PC-9 (cell line): ENCODE data around the gene APBA1. TPM values are rescaled to one million over a fixed set of nuclear protein-coding genes. Genes with fewer than 3 reads are reported as not detected.

ENCODE experiments used
- BruUV-seq: library from RNA; stranded (reverse); fragments of 400-500 nt; replicated peaks from 2 replicates; lab custom pipeline; 2021; lab: Mats Ljungman, UMichigan
- CTCF ChIA-PET: fragments of 300-600 bp; sonication (Branson Sonifier 250); formaldehyde crosslinking; loops from one replicate; lab custom pipeline; 2022; ENCODE audit warnings: antibody characterized with exemption; lab: Charles Lee
- POLR2A ChIA-PET: fragments of 300-600 bp; sonication (Branson Sonifier 250); formaldehyde crosslinking; loops from one replicate; lab custom pipeline; 2022; ENCODE audit warnings: antibody characterized with exemption; ENCODE audit not compliant: unreplicated experiment; lab: Charles Lee
- DNase-seq, 2 experiments: peaks; one replicate each; pipeline versions ENCODE4 v3.0.0 to v3.0.0-alpha.2; 2015 to 2022; ENCODE audit warnings: mixed read lengths in 1 of 2
- H2AFZ ChIP-seq: fragments of 200-600 bp; sonication (generic); 2 replicates; pipeline ENCODE4 v1.8.1; 2017; ENCODE audit warnings: antibody characterized with exemption
- H3F3A ChIP-seq: fragments of 200-600 bp; sonication (generic); 2 replicates; pipeline ENCODE4 v1.8.1; 2017; ENCODE audit warnings: antibody characterized with exemption, mild to moderate bottlenecking, low read depth; ENCODE audit not compliant: insufficient read depth
- H3K27ac ChIP-seq: fragments of 200-600 bp; sonication (generic); 2 replicates; pipeline ENCODE4 v1.6.1; 2016; ENCODE audit warnings: mixed run types
- H3K27me3 ChIP-seq: fragments of 200-600 bp; sonication (generic); 2 replicates; pipeline ENCODE4 v1.6.1; 2016; ENCODE audit warnings: low read depth, mixed run types; ENCODE audit not compliant: insufficient read depth
- H3K36me3 ChIP-seq: fragments of 200-600 bp; sonication (generic); 2 replicates; pipeline ENCODE4 v1.6.1; 2016; ENCODE audit warnings: low read depth, mixed run types
- H3K4me1 ChIP-seq: fragments of 200-600 bp; sonication (generic); replicated peaks from 2 replicates; pipeline ENCODE4 v1.6.1; 2016; ENCODE audit warnings: mixed run types; ENCODE audit not compliant: insufficient read depth
- H3K4me2 ChIP-seq: fragments of 200-600 bp; sonication (generic); 2 replicates; pipeline ENCODE4 v1.6.1; 2017; ENCODE audit warnings: mixed run types
- H3K4me3 ChIP-seq: fragments of 200-600 bp; sonication (generic); 2 replicates; pipeline ENCODE4 v1.6.1; 2016; ENCODE audit warnings: mixed run types
- H3K79me2 ChIP-seq: fragments of 200-600 bp; sonication (generic); 2 replicates; pipeline ENCODE4 v1.6.1; 2017; ENCODE audit warnings: low read depth, mixed run types
- H3K9me2 ChIP-seq: fragments of 200-600 bp; sonication (generic); 2 replicates; pipeline ENCODE4 v1.8.1; 2017; ENCODE audit warnings: mild to moderate bottlenecking; ENCODE audit not compliant: insufficient read depth
- H3K9me3 ChIP-seq: fragments of 200-600 bp; sonication (generic); 2 replicates; pipeline ENCODE4 v1.8.1; 2016; ENCODE audit warnings: low read depth; ENCODE audit not compliant: insufficient read depth
- H4K20me1 ChIP-seq: fragments of 200-600 bp; sonication (generic); 2 replicates; pipeline ENCODE4 v1.8.1; 2017; ENCODE audit not compliant: insufficient read depth
- EZH2 ChIP-seq: fragments of 200-600 bp; sonication (generic); IDR thresholded peaks from 2 replicates; pipeline ENCODE4 v1.8.0; 2017; ENCODE audit warnings: antibody characterized with exemption, low read depth
- intact Hi-C: fragments of 100-400 bp; cut with micrococcal nuclease; formaldehyde crosslinking; loops from one replicate; pipeline ENCODE4 v1.10.0; 2022; ENCODE audit not compliant: unreplicated experiment
- total RNA-seq: library from RNA; stranded (reverse); gene quantifications from 2 replicates; pipeline ENCODE4 v1.2.3, GENCODE V29; 2021
- TF ChIP-seq, protein P1 (sequence below): fragments of 200-600 bp; sonication (generic); conservative IDR thresholded peaks from 2 replicates; pipeline ENCODE4 v1.6.1; 2017; ENCODE audit warnings: mixed run types, antibody characterized with exemption, mild to moderate bottlenecking, moderate library complexity

The APBA1 gene
- total RNA-seq, 1 experiment from 2014 or later, result 0.44 TPM

DNA sequence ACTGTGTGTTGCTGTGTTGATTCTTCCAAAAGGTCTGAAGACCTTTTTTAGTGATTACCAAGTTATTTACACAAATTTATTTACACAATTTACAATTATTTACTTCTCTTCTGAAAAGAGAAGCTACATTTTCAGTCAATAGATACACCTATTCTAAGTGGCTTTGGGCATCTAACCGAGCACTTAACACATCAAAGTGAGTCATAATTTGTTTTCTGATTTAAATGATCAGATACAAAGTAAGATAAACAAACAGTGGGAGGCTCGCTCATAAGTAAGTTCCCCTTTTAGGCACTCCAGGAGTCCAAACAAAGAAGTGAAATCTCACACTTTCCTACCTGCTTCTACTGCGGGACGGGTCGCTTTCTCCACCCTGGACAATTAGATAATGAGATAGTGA lies 90.2 kb downstream of the APBA1 start:
- Histone ChIP-seq H4K20me1 (no peaks in the 10 kb centered on the region), H2AFZ (no peak overlapping the region), H3K4me1 (no peaks in the 10 kb centered on the region), H3K27ac (no peak overlapping the region), H3K4me2 (no peak overlapping the region), H3K9me2 (no peaks in the 10 kb centered on the region), H3K4me3 (no peak overlapping the region), H3K9me3 (no peaks in the 10 kb centered on the region), H3K79me2 (no peaks in the 10 kb centered on the region), H3F3A (no peaks in the 10 kb centered on the region), H3K27me3 (no peaks in the 10 kb centered on the region), H3K36me3 (no peaks in the 10 kb centered on the region)
- intact Hi-C loops, result no loop called here
- ChIA-PET CTCF (interaction anchor here (0.7 kb wide), 1 partner anchor 76 kb away, joined by 3 read pairs; no protein-coding TSS in a partner anchor), POLR2A (interaction anchor here (0.5 kb wide), 1 partner anchor 299 kb away, joined by 3 read pairs; no protein-coding TSS in a partner anchor)
- TF ChIP-seq, protein P1, sequence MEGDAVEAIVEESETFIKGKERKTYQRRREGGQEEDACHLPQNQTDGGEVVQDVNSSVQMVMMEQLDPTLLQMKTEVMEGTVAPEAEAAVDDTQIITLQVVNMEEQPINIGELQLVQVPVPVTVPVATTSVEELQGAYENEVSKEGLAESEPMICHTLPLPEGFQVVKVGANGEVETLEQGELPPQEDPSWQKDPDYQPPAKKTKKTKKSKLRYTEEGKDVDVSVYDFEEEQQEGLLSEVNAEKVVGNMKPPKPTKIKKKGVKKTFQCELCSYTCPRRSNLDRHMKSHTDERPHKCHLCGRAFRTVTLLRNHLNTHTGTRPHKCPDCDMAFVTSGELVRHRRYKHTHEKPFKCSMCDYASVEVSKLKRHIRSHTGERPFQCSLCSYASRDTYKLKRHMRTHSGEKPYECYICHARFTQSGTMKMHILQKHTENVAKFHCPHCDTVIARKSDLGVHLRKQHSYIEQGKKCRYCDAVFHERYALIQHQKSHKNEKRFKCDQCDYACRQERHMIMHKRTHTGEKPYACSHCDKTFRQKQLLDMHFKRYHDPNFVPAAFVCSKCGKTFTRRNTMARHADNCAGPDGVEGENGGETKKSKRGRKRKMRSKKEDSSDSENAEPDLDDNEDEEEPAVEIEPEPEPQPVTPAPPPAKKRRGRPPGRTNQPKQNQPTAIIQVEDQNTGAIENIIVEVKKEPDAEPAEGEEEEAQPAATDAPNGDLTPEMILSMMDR, result no peak
- TF ChIP-seq EZH2, result no peak
- DNase-seq, result no peak
- BruUV-seq, result no TSS peak

DNA sequence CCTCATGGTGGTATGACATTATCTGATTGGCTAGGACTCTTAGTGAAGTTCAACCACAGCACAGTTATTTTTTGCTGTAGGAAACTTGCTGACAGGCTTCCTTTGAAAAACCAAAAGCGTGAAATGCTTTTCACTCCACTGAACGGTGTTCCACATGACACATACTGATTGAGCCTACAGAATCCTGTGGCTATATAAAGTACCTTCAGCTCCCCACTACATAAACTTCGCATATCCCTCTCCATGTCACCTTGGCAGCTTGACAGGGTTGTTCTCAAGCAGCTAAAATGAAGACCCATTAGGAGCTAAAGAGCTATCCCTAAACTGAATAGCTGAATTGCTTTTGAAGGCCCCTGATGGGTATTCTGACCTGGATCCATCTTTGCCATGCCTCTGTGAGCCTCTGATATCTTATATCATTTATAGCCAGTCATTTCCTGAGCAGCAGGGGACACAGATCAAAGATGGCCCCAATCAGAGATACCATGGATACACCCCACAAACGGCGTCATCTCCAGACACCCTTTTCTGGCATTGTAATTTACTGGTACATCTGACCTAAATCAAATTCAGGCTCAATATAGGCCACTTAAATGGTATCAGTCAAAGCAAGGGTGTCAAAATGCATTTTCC lies 91.5 kb downstream of the APBA1 start:
- Histone ChIP-seq H3K36me3 (no peaks in the 10 kb centered on the region), H3K9me3 (no peaks in the 10 kb centered on the region), H3K27ac (no peak overlapping the region), H3K4me3 (no peak overlapping the region), H3K9me2 (no peaks in the 10 kb centered on the region), H3K27me3 (no peaks in the 10 kb centered on the region), H3K79me2 (no peaks in the 10 kb centered on the region), H3K4me1 (no peaks in the 10 kb centered on the region), H2AFZ (no peak overlapping the region), H3F3A (no peaks in the 10 kb centered on the region), H4K20me1 (no peaks in the 10 kb centered on the region), H3K4me2 (no peak overlapping the region)
- intact Hi-C loops, result no loop called here
- CTCF ChIA-PET, result no interaction called here
- no TSS peak for BruUV-seq
- no peak for TF ChIP-seq EZH2
- no peak for DNase-seq
- POLR2A ChIA-PET, result interaction anchor here (0.6 kb wide), 1 partner anchor 738 kb away, joined by 3 read pairs; no protein-coding TSS in a partner anchor

DNA sequence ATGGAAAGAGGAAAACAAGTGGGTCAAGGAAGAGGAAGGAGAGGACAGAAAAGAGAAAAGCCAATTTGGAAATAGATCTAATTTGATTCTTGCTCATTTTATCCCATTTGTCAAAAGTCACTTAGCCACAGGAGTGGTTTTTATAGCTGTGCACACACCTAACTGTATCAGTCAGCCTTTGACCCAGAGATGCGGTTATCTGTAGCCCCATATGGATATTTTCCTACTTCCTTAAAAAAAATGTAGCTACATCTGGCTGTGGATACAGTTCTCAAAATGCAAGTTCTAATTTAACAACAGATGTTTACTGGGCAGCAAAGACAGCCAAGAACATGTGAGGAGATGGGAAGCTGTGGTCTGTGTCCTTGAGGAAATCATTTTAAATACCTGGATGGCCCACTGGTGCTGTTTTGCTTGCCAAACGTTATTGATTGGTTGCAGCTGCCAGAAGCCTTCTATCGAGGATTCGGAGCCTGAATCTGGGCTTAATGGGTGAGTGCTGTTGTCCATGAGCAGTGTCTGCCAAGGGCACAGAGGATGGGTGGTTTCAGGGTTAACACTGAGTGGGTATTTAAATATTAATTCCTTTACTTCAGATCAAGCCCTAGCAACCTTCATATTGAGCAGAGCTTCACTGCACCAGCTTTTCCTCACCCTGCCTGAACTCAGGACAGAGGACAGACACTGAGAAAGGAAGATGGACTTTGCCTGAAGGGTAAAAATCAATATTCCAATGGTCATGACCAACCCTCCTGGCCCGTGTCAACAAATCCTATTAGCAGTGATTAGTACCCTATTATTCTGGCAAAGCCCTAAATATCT lies 92.2 kb downstream of the APBA1 start:
- H3K79me2 ChIP-seq, result no peaks in the 10 kb centered on the region
- no peaks in the 10 kb centered on the region for H3F3A ChIP-seq
- no peak overlapping the region for H3K4me3 ChIP-seq
- no peaks in the 10 kb centered on the region for H3K4me1 ChIP-seq
- TF ChIP-seq, protein P1, result no peak
- no peak for TF ChIP-seq EZH2
- intact Hi-C loops, result no loop called here
- H2AFZ ChIP-seq, result no peak overlapping the region
- H3K27me3 ChIP-seq, result no peaks in the 10 kb centered on the region
- H3K36me3 ChIP-seq, result no peaks in the 10 kb centered on the region
- no peak overlapping the region for H3K4me2 ChIP-seq
- H3K9me3 ChIP-seq, result no peaks in the 10 kb centered on the region
- ChIA-PET POLR2A (interaction anchor here (0.6 kb wide), 1 partner anchor 737 kb away, joined by 3 read pairs; no protein-coding TSS in a partner anchor), CTCF (no interaction called here)
- no peaks in the 10 kb centered on the region for H3K9me2 ChIP-seq
- no peaks in the 10 kb centered on the region for H4K20me1 ChIP-seq
- no peak for DNase-seq
- BruUV-seq, result no TSS peak
- no peak overlapping the region for H3K27ac ChIP-seq
